ENCODE data around the gene COL24A1. TPM values are rescaled to one million over a fixed set of nuclear protein-coding genes. Genes with fewer than 3 reads are reported as not detected.
"Not testable (repeated sequence)": the region's sequence is repeated elsewhere in the genome, so short reads cannot be mapped to it uniquely, and the experiment has no call there.

The COL24A1 gene
- total RNA-seq, 1 experiment from 2014 or later, result 0.08 TPM

- no peak for DNase-seq (ENCODE audit: low read depth, low spot score)
- no peak for TF ChIP-seq POLR2AphosphoS5 (IDR thresholded peaks at IDR 0.05; ENCODE audit: low read depth, low read length)
- no peak for TF ChIP-seq TCF7L2 (IDR thresholded peaks at IDR 0.05; ENCODE audit: low read depth, low read length)
- TF ChIP-seq CTCF (IDR thresholded peaks at IDR 0.05), result no peak
- no peak for TF ChIP-seq REST (IDR thresholded peaks at IDR 0.05; ENCODE audit: insufficient read depth in 1 of 2, low read depth in 2 of 2, low read length in 1 of 2)
- no peak for TF ChIP-seq SIN3A (IDR thresholded peaks at IDR 0.05; ENCODE audit: borderline replicate concordance, insufficient read depth, low read depth, low read length)
- no peaks in the 10 kb centered on the region for H3K9me3 ChIP-seq (ENCODE audit: control insufficient read depth, insufficient read depth, low read depth, low read length)
- H3K4me1 ChIP-seq (ENCODE audit: control insufficient read depth, insufficient read depth, low read length), result no peaks in the 10 kb centered on the region
- no peaks in the 10 kb centered on the region for H3K27me3 ChIP-seq (ENCODE audit: control insufficient read depth, insufficient read depth, low read length)
- no peak overlapping the region for H3K27ac ChIP-seq (ENCODE audit: low read length)
- ATAC-seq, result no peak
- no TSS peak for BruUV-seq (replicated peaks)
- ChIA-PET POLR2A (no interaction called here), CTCF (no interaction called here)
- in situ Hi-C loops (cut with HindIII; ENCODE audit: low pct_unique_long_range_greater_than_20kb, low sequenced_read_pairs), result no loop called here
- H3K36me3 ChIP-seq (ENCODE audit: control insufficient read depth, insufficient read depth, low read length), result no peaks in the 10 kb centered on the region
- H3K4me3 ChIP-seq (ENCODE audit: low read depth in 2 of 2, low read length in 2 of 2), result no peak overlapping the region
- intact Hi-C loops (cut with micrococcal nuclease; ENCODE audit: unreplicated experiment), result no loop called here
Observed at GRCh38 chr1:85838238-85838637, 318.3 kb downstream of the COL24A1 start.

- no peak; the same call in 1 of the 2 replicates for ATAC-seq
- H3K27ac ChIP-seq (ENCODE audit: low read length), result no peak overlapping the region
- no TSS peak for BruUV-seq (replicated peaks)
- no peaks in the 10 kb centered on the region for H3K27me3 ChIP-seq (ENCODE audit: control insufficient read depth, insufficient read depth, low read length)
- no peaks in the 10 kb centered on the region for H3K4me1 ChIP-seq (ENCODE audit: control insufficient read depth, insufficient read depth, low read length)
- POLR2A ChIA-PET, result no interaction called here
- TF ChIP-seq SIN3A (IDR thresholded peaks at IDR 0.05; ENCODE audit: borderline replicate concordance, insufficient read depth, low read depth, low read length), result no peak
- TF ChIP-seq POLR2AphosphoS5 (IDR thresholded peaks at IDR 0.05; ENCODE audit: low read depth, low read length), result no peak
- no peak for TF ChIP-seq REST (IDR thresholded peaks at IDR 0.05; ENCODE audit: insufficient read depth in 1 of 2, low read depth in 2 of 2, low read length in 1 of 2)
- no peak for TF ChIP-seq TCF7L2 (IDR thresholded peaks at IDR 0.05; ENCODE audit: low read depth, low read length)
- TF ChIP-seq CTCF (IDR thresholded peaks at IDR 0.05), result no peak
- no peaks in the 10 kb centered on the region for H3K36me3 ChIP-seq (ENCODE audit: control insufficient read depth, insufficient read depth, low read length)
- CTCF ChIA-PET, result no interaction called here
- in situ Hi-C loops (cut with HindIII; ENCODE audit: low pct_unique_long_range_greater_than_20kb, low sequenced_read_pairs) (no loop called here), intact Hi-C loops (cut with micrococcal nuclease; ENCODE audit: unreplicated experiment) (no loop called here)
- no peak overlapping the region for H3K4me3 ChIP-seq (ENCODE audit: low read depth in 2 of 2, low read length in 2 of 2)
- no peaks in the 10 kb centered on the region for H3K9me3 ChIP-seq (ENCODE audit: control insufficient read depth, insufficient read depth, low read depth, low read length)
- no peak for DNase-seq (ENCODE audit: low read depth, low spot score)
Observed at GRCh38 chr1:85836736-85837135, 319.8 kb downstream of the COL24A1 start.

GRCh38 chr1:85833165-85833564 lies 323.4 kb downstream of the COL24A1 start:
- ATAC-seq; H3K4me3 ChIP-seq (ENCODE audit: low read depth in 2 of 2, low read length in 2 of 2); BruUV-seq (replicated peaks); H3K36me3 ChIP-seq (ENCODE audit: control insufficient read depth, insufficient read depth, low read length); CTCF ChIA-PET; H3K4me1 ChIP-seq (ENCODE audit: control insufficient read depth, insufficient read depth, low read length); intact Hi-C loops (cut with micrococcal nuclease; ENCODE audit: unreplicated experiment); H3K27ac ChIP-seq (ENCODE audit: low read length); H3K9me3 ChIP-seq (ENCODE audit: control insufficient read depth, insufficient read depth, low read depth, low read length); in situ Hi-C loops (cut with HindIII; ENCODE audit: low pct_unique_long_range_greater_than_20kb, low sequenced_read_pairs); H3K27me3 ChIP-seq (ENCODE audit: control insufficient read depth, insufficient read depth, low read length); DNase-seq (ENCODE audit: low read depth, low spot score); POLR2A ChIA-PET: not testable (repeated sequence)

All from Panc1 (cell line).